ENCODE results near the gene MRPL4. TPM values are rescaled to one million over a fixed set of nuclear protein-coding genes. Genes with fewer than 3 reads are reported as not detected.

MRPL4 gene
- total and polyA plus RNA-seq, 2 experiments from 2014 or later, result 78.5 to 129 TPM

DNA sequence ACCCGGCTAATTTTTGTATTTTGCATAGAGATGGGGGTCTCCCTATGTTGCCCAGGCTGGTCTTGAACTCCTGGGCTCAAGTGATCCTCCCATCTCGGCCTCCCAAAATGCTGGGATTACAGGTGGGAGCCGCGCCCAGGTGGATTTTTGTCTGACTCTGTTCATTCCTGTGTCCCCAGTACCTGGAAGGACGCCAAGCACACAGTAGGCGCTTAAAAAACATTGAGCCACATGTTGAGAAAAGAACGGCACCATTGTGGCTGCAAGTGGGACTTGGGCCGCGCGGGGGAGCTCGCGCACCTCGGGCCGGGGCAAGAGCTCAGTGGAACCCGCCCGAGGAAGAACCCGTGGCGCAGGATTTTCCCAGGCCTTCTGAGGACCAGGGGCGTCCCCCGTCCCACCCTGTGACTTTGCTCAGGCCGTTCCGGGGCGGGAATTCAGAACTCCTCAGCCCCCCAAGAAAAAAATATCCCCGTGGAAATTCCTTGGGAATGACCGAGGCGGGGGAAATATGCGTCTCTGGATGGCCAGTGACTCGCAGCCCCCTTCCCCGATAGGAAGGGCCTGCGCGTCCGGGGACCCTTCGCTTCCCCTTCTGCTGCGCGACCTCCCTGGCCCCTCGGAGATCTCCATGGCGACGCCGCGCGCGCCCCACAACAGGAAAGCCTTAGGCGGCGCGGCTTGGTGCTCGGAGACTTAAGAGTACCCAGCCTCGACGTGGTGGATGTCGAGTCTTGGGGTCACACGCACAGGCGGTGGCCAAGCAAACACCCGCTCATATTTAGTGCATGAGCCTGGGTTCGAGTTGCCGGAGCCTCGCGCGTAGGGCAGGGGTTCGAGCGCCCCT lies 17.5 kb downstream of the MRPL4 start:
- Histone ChIP-seq H3K27ac (no peak overlapping the region), H3K9me3 (ENCODE audit: low read depth) (no peaks in the 10 kb centered on the region), H3K4me3 (peak overlapping the region; percentile 25), H3K4me1 (ENCODE audit: low read depth) (no peaks in the 10 kb centered on the region), H3K36me3 (no peaks in the 10 kb centered on the region), H3K27me3 (peaks cover 33% of the 10 kb centered on the region)
- DNase-seq (ENCODE audit: low read depth in 1 of 2, low spot score in 1 of 2), result peak; percentile 86 to 88
- TF ChIP-seq, protein P1, sequence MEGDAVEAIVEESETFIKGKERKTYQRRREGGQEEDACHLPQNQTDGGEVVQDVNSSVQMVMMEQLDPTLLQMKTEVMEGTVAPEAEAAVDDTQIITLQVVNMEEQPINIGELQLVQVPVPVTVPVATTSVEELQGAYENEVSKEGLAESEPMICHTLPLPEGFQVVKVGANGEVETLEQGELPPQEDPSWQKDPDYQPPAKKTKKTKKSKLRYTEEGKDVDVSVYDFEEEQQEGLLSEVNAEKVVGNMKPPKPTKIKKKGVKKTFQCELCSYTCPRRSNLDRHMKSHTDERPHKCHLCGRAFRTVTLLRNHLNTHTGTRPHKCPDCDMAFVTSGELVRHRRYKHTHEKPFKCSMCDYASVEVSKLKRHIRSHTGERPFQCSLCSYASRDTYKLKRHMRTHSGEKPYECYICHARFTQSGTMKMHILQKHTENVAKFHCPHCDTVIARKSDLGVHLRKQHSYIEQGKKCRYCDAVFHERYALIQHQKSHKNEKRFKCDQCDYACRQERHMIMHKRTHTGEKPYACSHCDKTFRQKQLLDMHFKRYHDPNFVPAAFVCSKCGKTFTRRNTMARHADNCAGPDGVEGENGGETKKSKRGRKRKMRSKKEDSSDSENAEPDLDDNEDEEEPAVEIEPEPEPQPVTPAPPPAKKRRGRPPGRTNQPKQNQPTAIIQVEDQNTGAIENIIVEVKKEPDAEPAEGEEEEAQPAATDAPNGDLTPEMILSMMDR (IDR thresholded peaks at IDR 0.05; ENCODE audit: low read depth, low read length), result peak; percentile 92

DNA sequence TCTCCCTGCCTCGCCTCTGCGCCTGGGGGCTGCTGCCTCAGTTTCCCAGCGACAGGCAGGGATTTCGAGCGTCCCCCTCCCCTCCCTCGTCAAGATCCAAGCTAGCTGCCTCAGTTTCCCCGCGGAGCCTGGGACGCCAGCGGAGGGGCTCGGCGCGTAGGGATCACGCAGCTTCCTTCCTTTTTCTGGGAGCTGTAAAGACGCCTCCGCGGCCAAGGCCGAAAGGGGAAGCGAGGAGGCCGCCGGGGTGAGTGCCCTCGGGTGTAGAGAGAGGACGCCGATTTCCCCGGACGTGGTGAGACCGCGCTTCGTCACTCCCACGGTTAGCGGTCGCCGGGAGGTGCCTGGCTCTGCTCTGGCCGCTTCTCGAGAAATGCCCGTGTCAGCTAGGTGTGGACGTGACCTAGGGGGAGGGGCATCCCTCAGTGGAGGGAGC lies 18.2 kb downstream of the MRPL4 start:
- Histone ChIP-seq H3K27ac (no peak overlapping the region), H3K27me3 (peaks cover 33% of the 10 kb centered on the region), H3K4me3 (peak overlapping the region; percentile 25), H3K36me3 (no peaks in the 10 kb centered on the region), H3K9me3 (ENCODE audit: low read depth) (no peaks in the 10 kb centered on the region), H3K4me1 (ENCODE audit: low read depth) (no peaks in the 10 kb centered on the region)
- TF ChIP-seq, protein P1 (IDR thresholded peaks at IDR 0.05; ENCODE audit: low read depth, low read length), result no peak
- DNase-seq (ENCODE audit: low read depth in 1 of 2, low spot score in 1 of 2), result peak in 1 of 2 donors; percentile 68

DNA sequence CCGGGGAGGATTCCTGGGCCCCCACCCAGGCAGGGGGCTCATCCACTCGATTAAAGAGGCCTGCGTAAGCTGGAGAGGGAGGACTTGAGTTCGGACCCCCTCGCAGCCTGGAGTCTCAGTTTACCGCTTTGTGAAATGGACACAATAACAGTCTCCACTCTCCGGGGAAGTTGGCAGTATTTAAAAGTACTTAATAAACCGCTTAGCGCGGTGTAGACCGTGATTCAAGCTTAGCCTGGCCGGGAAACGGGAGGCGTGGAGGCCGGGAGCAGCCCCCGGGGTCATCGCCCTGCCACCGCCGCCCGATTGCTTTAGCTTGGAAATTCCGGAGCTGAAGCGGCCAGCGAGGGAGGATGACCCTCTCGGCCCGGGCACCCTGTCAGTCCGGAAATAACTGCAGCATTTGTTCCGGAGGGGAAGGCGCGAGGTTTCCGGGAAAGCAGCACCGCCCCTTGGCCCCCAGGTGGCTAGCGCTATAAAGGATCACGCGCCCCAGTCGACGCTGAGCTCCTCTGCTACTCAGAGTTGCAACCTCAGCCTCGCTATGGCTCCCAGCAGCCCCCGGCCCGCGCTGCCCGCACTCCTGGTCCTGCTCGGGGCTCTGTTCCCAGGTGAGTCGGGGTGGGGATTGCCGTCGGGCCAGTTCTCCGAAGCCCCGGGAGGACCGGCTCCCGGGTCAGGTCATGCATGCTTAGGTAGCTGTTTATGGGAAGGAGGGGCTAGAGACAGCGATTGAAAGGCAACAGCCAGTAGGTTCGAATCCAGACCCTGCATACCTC lies 18.8 kb downstream of the MRPL4 start, which contains the start of gene ICAM1:
Gene ICAM1, plus strand, starts transcription at position 505 of the 779 bp plus-strand sequence. Its CDS starts 40 bp downstream, at position 545.
- H3K27ac ChIP-seq, result no peak within 1 kb of the TSS
- H3K9me3 ChIP-seq (ENCODE audit: low read depth), result no peaks in the 10 kb centered on the region
- peaks cover 33% of the 10 kb centered on the region for H3K27me3 ChIP-seq
- H3K4me1 ChIP-seq (ENCODE audit: low read depth), result no peaks in the 10 kb centered on the region
- peak within 1 kb of the TSS; percentile 25 for H3K4me3 ChIP-seq
- H3K36me3 ChIP-seq, result no peaks in the 10 kb centered on the region
- TF ChIP-seq, protein P1 (IDR thresholded peaks at IDR 0.05; ENCODE audit: low read depth, low read length), result no peak
- peak in 1 of 2 donors; percentile 95 for DNase-seq (ENCODE audit: low read depth in 1 of 2, low spot score in 1 of 2)

DNA sequence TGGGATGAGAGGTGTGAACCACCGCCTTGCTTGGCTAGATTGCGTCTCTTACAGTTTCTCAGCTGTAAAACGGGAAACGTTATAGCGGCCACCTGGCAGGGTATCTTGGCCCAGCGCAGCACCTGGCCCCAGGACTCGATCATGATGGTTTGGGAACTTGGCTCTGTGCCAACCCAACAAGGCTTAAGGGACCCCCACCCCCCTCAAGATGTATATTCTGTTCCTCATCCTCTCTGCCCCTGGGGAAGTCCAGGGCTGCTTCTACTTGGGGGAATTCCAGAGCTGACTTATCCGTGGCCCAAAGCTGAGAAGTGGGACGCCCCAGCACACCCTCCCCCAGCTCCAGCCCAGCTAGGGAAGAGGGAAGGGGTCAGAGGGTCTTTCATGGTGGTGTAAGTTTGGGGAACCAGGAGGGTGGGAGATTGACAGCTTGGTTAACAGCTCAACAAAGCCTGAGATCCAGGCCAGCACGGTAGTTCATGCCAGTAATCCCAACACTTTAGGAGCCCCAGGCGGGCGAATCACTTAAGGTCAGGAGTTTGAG lies 19.6 kb downstream of the MRPL4 start:
- Histone ChIP-seq H3K4me3 (no peak overlapping the region), H3K27ac (no peak overlapping the region), H3K36me3 (no peaks in the 10 kb centered on the region), H3K4me1 (ENCODE audit: low read depth) (no peaks in the 10 kb centered on the region), H3K27me3 (peaks cover 33% of the 10 kb centered on the region), H3K9me3 (ENCODE audit: low read depth) (no peaks in the 10 kb centered on the region)
- TF ChIP-seq, protein P1 (IDR thresholded peaks at IDR 0.05; ENCODE audit: low read depth, low read length), result no peak
- peak in 1 of 2 donors; percentile 51 for DNase-seq (ENCODE audit: low read depth in 1 of 2, low spot score in 1 of 2)

DNA sequence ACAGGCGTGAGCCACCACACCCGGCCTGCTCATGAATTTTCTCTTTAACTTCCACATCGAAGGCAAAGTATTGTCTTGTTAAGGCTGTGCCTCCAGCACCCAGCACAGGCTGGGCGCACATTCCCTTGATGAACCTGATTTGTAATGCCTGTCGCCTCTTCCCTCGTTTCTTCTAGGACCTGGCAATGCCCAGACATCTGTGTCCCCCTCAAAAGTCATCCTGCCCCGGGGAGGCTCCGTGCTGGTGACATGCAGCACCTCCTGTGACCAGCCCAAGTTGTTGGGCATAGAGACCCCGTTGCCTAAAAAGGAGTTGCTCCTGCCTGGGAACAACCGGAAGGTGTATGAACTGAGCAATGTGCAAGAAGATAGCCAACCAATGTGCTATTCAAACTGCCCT lies 22.6 kb downstream of the MRPL4 start:
- DNase-seq (ENCODE audit: low read depth in 1 of 2, low spot score in 1 of 2), result no peak
- no peak overlapping the region for H3K27ac ChIP-seq
- H3K9me3 ChIP-seq (ENCODE audit: low read depth), result no peaks in the 10 kb centered on the region
- H3K4me3 ChIP-seq, result no peak overlapping the region
- TF ChIP-seq, protein P1 (IDR thresholded peaks at IDR 0.05; ENCODE audit: low read depth, low read length), result no peak
- no peaks in the 10 kb centered on the region for H3K4me1 ChIP-seq (ENCODE audit: low read depth)
- H3K36me3 ChIP-seq, result no peaks in the 10 kb centered on the region
- peaks cover 32% of the 10 kb centered on the region for H3K27me3 ChIP-seq
